ENCODE data around the gene POU6F2.

DNA sequence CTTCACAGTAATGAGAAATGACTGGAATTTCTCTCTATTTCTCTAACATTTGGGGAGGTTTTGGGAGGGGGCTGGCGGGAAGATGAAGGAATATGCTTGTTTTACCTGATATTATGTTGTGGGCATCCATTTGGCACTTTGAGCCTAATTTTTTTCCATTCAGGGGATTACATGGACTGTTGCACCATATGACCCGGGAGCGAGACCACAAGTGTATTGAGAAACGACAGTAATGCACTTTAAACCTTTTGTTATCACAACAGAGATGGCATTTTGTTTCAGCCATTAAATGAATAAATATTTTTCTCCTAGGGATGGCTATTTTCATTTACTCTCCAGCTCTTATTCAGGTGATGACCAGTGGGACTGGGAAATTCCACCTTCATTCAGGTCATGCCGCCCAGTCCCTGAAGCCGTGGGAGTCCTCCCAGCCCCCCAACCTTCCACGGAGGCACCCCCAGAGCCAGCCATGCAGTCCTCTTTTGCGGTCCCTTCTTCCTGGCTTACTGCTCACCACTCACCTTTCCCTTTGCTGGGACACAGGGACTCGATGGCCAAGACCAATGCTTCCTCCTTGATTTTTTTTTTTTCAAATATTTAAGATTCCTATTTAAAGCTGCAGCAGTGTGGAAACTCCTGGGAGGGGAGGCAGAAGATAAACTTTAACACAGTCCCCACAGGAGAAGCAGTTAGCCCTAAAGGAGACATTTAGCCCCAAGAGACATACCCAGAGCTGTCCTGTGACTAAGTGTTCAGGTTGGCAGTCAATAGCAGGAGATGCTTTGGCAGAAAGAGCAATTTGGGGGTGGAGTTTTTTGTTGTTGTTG, 397.6 kb downstream of the POU6F2 start:
- TF ChIP-seq, protein P1, sequence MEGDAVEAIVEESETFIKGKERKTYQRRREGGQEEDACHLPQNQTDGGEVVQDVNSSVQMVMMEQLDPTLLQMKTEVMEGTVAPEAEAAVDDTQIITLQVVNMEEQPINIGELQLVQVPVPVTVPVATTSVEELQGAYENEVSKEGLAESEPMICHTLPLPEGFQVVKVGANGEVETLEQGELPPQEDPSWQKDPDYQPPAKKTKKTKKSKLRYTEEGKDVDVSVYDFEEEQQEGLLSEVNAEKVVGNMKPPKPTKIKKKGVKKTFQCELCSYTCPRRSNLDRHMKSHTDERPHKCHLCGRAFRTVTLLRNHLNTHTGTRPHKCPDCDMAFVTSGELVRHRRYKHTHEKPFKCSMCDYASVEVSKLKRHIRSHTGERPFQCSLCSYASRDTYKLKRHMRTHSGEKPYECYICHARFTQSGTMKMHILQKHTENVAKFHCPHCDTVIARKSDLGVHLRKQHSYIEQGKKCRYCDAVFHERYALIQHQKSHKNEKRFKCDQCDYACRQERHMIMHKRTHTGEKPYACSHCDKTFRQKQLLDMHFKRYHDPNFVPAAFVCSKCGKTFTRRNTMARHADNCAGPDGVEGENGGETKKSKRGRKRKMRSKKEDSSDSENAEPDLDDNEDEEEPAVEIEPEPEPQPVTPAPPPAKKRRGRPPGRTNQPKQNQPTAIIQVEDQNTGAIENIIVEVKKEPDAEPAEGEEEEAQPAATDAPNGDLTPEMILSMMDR (IDR thresholded peaks at IDR 0.05): no peak
- no peak for TF ChIP-seq POLR2A (IDR thresholded peaks at IDR 0.05)
